ENCODE data around the gene UTRN.

UTRN gene

DNA sequence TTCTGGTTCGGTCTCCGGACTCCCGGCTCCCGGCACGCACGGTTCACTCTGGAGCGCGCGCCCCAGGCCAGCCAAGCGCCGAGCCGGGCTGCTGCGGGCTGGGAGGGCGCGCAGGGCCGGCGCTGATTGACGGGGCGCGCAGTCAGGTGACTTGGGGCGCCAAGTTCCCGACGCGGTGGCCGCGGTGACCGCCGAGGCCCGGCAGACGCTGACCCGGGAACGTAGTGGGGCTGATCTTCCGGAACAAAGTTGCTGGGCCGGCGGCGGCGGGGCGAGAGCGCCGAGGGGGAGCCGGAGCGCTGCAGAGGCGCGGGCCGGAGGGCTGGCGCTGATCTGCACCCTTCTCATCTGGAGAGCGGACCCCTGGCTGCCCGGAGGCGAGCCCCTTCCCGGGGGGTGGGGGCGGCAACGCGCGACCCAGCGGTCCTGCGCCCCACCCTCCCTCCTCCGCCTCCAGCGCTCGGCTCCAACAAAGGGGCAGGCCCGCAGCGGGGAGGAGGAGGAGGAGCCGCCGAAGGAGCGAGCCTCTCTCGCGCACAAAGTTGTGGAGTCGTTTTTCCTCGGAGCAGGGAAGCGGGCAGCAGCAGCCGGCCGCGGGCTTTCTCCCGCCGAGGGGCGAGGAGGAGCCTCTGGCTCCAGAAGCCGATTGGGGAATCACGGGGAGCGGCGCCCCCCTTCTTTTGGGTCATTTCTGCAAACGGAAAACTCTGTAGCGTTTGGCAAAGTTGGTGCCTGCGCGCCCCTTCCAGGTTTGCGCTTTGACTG is at the start of gene UTRN:
Gene UTRN (plus strand): TSS at position 553 of the 765 bp plus-strand sequence. CDS start 6,494 bp downstream, outside the sequence.
- DNase-seq (ENCODE audit: low read depth in 2 of 2): no peak

GRCh38 chr6:144244688-144245087 is 40.4 kb upstream of the UTRN start:
- DNase-seq (ENCODE audit: low read depth in 2 of 2): no peak

DNA sequence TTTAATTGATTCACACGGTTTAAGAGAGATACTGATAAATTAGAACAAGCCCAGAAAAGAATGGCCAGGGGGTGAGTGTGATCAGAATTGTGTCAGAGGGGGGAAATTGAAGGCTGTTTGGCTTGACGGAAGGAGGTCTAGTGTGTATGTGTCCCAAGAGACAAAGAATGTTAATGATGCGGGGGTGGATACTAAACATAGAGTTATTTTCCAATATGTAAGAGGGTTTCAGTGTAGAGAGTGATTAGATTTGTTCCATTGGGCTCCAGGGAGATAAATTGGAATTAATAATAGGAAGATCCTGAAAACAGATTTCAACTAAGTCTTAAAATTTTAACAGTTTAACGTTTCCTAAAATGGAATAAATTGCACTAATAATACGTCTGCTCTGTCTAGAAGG is 38.1 kb upstream of the UTRN start:
- no peak for DNase-seq (ENCODE audit: low read depth in 2 of 2)

DNA sequence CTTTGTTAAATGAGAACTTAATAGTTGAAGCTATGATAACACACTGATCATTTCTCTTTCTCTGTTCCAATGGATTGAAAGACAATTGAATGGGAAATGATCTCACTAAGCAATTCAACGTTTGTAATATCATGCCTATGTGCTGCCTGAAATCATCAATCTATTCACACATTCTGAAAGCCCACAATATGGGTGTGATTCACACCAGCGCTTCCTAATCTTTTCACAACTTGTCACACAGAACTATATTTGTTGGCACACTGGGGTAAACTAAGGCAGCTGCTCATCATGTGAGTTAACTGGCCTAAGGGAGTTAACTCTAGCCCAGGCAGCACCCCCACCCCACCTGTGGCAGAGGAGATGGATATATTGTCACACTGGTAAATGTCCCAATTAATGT is 37.1 kb upstream of the UTRN start:
- DNase-seq (ENCODE audit: low read depth in 2 of 2): no peak

DNA sequence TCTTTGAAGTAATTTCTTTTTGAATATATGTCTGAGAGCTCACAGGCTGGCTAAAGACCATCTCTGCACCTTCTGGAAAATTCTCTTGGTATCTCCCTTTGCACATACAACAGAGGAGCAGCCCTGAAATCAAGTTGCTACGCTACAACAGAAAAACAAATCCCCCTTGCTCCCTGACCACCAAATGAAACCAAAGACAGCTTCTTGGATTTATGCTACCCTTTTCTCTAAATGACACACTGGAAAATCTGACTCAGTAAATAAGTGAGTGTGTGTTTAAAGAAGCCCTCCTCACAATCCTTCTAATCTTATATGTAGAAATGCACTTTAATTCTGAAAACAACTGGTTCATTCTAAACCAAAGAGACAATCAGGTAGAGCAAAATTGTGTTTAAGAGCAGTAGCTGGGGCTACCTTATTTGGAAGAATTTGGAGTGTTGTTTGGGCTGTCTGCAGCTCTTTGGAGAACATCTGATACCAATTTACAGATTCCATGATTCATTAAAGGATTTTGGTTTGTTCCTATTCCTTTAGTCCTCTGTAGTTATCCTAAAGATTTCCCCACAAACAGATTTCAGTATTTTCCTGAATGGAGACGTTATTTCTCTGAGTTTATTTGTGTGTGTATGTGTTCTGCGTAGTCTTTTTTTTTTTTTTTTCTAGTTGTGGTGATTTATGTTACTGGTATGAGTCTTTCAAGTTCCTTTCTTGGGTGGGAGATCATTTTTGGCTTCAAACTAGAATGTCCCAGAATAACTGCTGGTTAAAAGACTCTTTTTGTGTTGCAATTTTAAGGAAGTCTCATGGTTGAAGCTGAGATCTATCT is 36.4 kb upstream of the UTRN start:
- no peak for DNase-seq (ENCODE audit: low read depth in 2 of 2)

GRCh38 chr6:144250276-144250675 is 34.9 kb upstream of the UTRN start:
- DNase-seq (ENCODE audit: low read depth in 2 of 2): no peak

- DNase-seq (ENCODE audit: low read depth in 2 of 2): no peak
Measured at GRCh38 chr6:144252259-144252658, 32.9 kb upstream of the UTRN start.

GRCh38 chr6:144259986-144260385 is 25.1 kb upstream of the UTRN start:
- DNase-seq (ENCODE audit: low read depth in 2 of 2): no peak

DNA sequence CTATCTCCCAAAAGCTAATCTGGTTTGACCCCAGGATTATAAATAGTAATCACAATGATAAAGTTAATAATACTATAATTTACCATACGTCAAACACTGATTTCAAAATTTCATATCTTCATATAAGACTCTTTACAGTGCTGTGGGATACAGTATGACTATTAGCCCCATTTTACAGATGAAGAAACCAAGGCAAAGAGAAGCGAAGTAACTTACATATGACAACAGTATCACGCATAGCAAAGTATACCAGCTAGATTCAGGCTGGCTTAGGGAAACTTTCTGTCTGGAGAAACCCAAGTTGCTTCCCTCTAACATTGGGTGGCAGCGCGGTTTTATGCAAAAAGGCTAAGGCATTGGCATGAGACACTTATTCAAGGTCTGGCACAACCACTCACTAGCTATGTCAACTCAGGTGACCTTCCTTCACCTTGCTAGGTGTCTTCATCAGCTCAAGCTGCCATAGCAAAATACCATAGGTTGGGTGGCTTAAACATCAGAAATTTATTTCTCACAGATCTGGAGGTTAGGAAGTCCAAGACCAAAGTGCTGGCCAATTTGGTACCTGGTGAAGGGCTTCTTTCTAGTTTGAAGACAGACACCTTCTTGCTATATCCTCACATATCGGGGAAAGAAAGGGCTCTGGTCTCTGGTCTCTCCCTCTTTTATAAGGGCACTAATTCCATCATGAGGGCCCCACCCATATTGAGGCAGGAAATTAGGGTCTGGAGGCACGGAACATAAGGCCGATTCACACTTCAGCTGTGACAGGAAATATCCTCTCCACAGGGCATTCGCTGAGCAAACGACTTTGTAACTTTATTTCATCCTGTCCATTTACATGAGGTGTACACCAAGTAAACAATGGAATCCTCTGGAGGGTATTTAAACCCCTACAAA is 22.4 kb upstream of the UTRN start:
- no peak for DNase-seq (ENCODE audit: low read depth in 2 of 2)

DNA sequence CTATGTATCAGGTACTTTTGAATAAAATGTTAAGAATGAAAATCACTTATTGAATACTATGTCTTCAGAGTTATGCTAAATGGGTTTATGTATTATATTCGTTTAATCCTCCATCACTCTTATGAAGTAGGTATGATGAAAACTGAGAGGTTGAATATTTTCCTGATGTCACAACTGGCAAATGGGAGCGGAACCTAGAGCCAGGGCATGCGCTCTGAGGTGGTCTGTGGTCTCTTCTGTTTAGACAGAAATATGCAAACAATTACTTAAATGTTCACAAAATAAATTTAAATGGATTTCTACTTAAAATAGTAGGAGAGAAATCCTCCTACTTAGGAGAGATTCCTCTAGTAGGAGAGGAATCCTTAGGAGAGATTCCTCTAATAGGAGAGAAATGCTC is 21.3 kb upstream of the UTRN start:
- no peak for DNase-seq (ENCODE audit: low read depth in 2 of 2)

DNA sequence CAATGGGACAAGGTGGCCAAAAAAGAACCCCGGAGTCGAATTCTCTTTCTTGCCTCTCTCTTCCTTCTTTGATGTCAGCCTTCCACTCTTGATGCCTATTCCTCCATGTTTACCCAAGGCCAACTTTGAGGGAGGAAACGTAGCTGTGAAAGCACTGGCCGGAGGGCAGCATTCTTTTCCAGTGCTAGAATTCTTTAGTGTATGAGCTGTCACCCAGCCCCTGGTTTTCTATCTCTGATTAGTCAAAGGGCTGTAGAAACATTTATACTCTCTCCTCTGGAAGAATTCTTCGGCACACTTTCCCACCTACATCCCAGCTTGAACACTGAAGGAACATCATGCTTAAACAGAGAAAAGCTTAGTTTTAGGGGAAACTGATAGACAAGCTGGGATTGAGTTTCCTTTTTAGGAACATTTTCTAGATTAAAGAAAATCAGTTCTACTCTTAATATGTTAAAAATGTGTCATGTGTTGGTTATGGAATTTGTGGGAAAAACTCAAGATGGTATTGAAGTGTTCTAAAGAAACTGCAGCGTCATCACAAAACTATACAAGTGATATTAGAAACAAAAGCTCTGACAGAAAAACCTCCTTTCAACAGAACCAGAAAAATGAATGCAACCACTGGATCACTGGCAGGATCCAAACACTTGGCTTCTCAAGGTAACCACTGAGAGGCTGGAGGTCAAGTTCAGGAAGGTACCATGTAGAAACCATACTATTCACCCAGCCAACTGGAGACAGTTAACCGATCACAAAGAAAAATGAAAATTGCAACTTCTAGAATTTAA is 20.7 kb upstream of the UTRN start:
- no peak for DNase-seq (ENCODE audit: low read depth in 2 of 2)

DNA sequence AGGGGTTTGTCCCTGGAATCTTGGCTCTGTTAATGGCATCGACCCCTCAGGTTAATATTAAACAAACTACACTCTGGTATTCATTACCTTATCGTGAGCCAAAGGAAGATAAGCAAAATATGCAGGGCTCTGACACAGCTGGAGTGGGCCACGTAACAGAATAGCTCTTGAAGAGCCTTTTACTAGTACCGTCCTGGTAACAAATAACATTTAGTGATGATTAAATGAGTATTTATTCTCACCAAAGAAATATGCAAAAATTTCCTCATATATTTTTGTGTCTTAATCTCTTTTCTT is 20.1 kb upstream of the UTRN start:
- no peak for DNase-seq (ENCODE audit: low read depth in 2 of 2)

- DNase-seq (ENCODE audit: low read depth in 2 of 2): no peak
Measured at GRCh38 chr6:144265390-144265789, 19.7 kb upstream of the UTRN start.

DNA sequence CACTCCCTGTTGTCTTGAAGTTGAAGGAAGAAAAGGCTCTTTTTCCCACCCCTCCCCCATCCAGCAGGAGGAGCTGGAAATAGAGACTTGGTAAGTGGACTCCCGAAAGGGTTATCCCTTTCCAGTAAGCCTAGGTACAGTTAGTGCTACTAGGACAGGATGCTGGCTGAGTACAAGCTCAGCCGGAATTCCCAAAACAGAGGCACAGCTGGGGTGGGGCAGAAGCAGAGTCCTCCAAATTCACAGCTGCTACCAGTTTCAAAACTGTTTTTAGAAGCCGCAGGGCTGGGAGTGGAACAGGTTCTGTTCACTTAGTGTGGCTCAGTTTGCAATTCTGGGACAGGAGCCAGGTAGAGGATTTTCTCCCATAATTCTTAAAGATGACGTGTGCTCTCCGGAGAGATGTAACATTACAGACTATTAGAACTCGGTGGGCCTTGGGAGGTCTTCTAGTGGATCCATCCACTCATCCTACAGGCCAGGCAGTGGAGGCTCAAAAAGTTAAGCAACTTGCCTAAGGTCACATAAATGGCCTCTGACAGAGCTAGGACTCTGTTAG is 19.0 kb upstream of the UTRN start:
- DNase-seq (ENCODE audit: low read depth in 2 of 2): no peak

- DNase-seq (ENCODE audit: low read depth in 2 of 2): no peak
Measured at GRCh38 chr6:144268794-144269349, 16.3 kb upstream of the UTRN start.

DNA sequence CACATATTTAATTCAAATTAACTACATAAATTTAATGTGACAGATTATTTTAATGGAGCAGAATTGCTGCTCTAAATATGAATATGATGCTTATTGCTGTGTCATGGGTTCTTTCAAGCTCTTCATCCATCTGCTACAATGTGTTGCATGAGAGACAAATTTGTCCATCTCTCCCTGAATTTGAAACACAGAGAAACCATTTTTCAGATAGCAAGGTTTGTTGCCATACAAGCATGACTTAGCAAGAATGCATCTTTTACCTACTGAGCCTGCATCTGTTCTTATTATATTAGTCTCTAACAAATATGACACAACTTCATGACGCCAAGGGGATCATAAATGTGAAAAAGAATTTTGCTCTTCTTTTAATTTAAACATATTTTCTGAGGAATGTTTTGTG is 8.0 kb upstream of the UTRN start:
- DNase-seq (ENCODE audit: low read depth in 2 of 2): no peak

GRCh38 chr6:144277605-144278227 is 7.4 kb upstream of the UTRN start:
- DNase-seq (ENCODE audit: low read depth in 2 of 2): no peak

DNA sequence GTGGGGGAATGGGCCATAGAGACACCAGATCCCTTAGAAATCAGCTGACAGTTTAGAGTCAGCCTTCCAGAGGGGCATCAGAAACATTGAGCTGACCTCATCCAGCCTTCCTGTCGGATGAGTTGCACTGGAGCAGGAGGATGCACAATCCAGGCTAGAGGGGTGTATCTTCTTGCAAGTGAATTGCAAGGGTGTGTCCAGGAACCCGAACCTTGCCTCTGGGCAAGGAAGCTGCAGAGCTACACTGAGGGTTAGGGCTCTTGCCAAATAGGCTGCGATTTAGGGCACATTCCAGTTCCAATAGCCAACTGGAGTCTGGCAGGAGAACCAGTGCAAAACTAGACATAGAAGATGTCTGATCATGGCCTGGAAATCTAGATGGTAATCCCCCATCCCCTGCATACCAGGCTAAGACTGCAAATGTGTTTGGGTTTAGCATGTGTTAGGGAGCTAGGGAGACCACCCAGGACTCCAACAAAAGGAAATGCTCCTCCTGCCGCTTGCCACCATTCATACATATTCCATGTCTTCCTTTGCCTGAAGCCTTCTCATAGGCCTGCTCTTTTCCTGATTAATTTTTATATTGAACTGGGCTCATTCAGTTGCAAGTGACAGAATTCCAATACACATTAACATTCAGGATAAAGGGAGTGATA is 6.3 kb upstream of the UTRN start:
- DNase-seq (ENCODE audit: low read depth in 2 of 2): no peak

DNA sequence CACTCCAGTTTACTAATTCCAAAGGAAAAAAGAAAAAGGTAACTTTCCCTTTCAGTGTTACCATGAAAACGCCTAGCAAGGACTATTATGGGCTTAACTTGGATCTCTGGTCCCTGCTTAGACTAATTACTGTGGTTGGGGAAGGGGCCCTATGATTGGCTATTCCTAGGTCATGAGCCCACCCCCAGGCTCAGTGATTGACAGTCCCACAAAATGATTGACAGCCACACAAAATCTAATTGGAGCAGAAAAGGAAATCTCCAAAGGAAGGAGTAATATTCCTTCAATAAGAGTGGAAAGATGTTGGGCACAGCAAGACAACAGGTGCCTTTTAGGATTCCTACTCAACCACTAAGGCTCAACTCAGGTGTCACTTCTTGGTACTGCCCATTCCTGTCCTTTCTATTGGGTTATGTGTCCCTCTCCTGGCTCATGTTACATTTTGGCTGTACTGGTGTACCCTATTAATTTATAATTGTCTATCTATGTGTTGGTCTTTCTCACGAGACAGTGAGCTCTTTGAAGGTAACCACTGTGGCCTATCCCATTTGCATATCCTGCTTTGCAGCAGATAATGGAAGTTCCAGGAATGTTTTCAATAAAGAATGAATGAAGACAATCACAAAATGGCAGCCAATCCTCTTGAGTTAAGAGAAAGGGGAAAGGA is 5.5 kb upstream of the UTRN start:
- no peak for DNase-seq (ENCODE audit: low read depth in 2 of 2)
